IMR-90 (cell line): Measurements from ENCODE around the gene PXYLP1. TPM values are rescaled to one million over a fixed set of nuclear protein-coding genes. Genes with fewer than 3 reads are reported as not detected.

Source experiments
- ATAC-seq: fragments of 200-7000 bp; cut with Tn5 transposase; 2 replicates; pipeline ENCODE4 v1.9.1; 2020; ENCODE audit warnings: low read depth, mild to moderate bottlenecking, moderate library complexity
- BruUV-seq: library from RNA; stranded (reverse); fragments of 400-500 nt; replicated peaks from 2 replicates; lab custom pipeline; 2021; lab: Mats Ljungman, UMichigan
- CTCF ChIA-PET: fragments of 300-600 bp; formaldehyde crosslinking; extraction: SDS; loops from one replicate; lab custom pipeline; 2021; ENCODE audit warnings: antibody characterized with exemption; lab: Yijun Ruan, JAX
- POLR2A ChIA-PET: fragments of 300-600 bp; sonication (Branson Sonifier 250); formaldehyde crosslinking; loops from one replicate; lab custom pipeline; 2022; ENCODE audit warnings: antibody characterized with exemption; ENCODE audit not compliant: unreplicated experiment; lab: Charles Lee
- DNase-seq: peaks from one replicate; pipeline ENCODE4 v3.0.0; 2013
- H2AFZ ChIP-seq: replicated peaks from 2 replicates; pipeline ENCODE3; 2013; ENCODE audit warnings: low read length, mild to moderate bottlenecking; ENCODE audit not compliant: poor library complexity
- H2AK5ac ChIP-seq: 2 replicates; pipeline ENCODE4 v1.6.1; 2013; ENCODE audit warnings: low read depth, low read length, inconsistent platforms
- H2AK9ac ChIP-seq: replicated peaks from 2 replicates; pipeline ENCODE3; 2013; ENCODE audit warnings: mild to moderate bottlenecking, low read depth, low read length, moderate library complexity; ENCODE audit not compliant: poor library complexity
- H2BK120ac ChIP-seq: 2 replicates; pipeline ENCODE4 v1.6.1; 2013; ENCODE audit warnings: low read depth, low read length, inconsistent platforms
- H2BK15ac ChIP-seq: 3 replicates; pipeline ENCODE4 v1.6.1; 2013; ENCODE audit warnings: low read depth, low read length, inconsistent platforms
- H2BK20ac ChIP-seq: 2 replicates; pipeline ENCODE4 v1.6.1; 2013; ENCODE audit warnings: low read depth, mild to moderate bottlenecking, inconsistent platforms, low read length, moderate library complexity
- H2BK5ac ChIP-seq: 2 replicates; pipeline ENCODE4 v1.6.1; 2013; ENCODE audit warnings: mild to moderate bottlenecking, low read depth, low read length, inconsistent platforms; ENCODE audit not compliant: poor library complexity, severe bottlenecking
- H3K14ac ChIP-seq: replicated peaks from 2 replicates; pipeline ENCODE4 v1.6.1; 2013; ENCODE audit warnings: low read depth, low read length, inconsistent platforms
- H3K18ac ChIP-seq: 2 replicates; pipeline ENCODE4 v1.6.1; 2013; ENCODE audit warnings: low read depth, low read length, control low read depth
- H3K23ac ChIP-seq: 2 replicates; pipeline ENCODE4 v1.6.1; 2013; ENCODE audit warnings: low read depth, low read length, inconsistent platforms
- H3K27ac ChIP-seq: 2 replicates; pipeline ENCODE4 v1.5.1; 2013; ENCODE audit warnings: mild to moderate bottlenecking, control low read depth, low read length; ENCODE audit not compliant: insufficient read depth
- H3K27me3 ChIP-seq: 2 replicates; pipeline ENCODE4 v1.6.1; 2013; ENCODE audit warnings: low read length; ENCODE audit not compliant: control insufficient read depth, insufficient read depth
- H3K36me3 ChIP-seq: 2 replicates; pipeline ENCODE4 v1.6.1; 2013; ENCODE audit warnings: low read length, mixed read lengths; ENCODE audit not compliant: control insufficient read depth, insufficient read depth
- H3K4ac ChIP-seq: 2 replicates; pipeline ENCODE4 v1.6.1; 2013; ENCODE audit warnings: low read depth, low read length, inconsistent platforms
- H3K4me1 ChIP-seq: 2 replicates; pipeline ENCODE4 v1.6.1; 2013; ENCODE audit warnings: low read length, mixed read lengths; ENCODE audit not compliant: control insufficient read depth, insufficient read depth
- H3K4me2 ChIP-seq: 2 replicates; pipeline ENCODE4 v1.6.1; 2013; ENCODE audit warnings: low read depth, mild to moderate bottlenecking, control low read depth, low read length, moderate library complexity
- H3K4me3 ChIP-seq: 2 replicates; pipeline ENCODE4 v1.5.1; 2013; ENCODE audit warnings: low read depth, mild to moderate bottlenecking, control low read depth, low read length, moderate library complexity; ENCODE audit not compliant: insufficient read depth
- H3K56ac ChIP-seq: 2 replicates; pipeline ENCODE4 v1.6.1; 2013; ENCODE audit warnings: low read length, inconsistent platforms; ENCODE audit not compliant: insufficient read depth; ENCODE audit errors: extremely low read depth
- H3K79me1 ChIP-seq, 2 experiments: 2 replicates each; pipeline ENCODE4 v1.6.1; 2013; ENCODE audit warnings: low read length in 2 of 2, inconsistent platforms in 1 of 2, low read depth in 1 of 2
- H3K9ac ChIP-seq: 2 replicates; pipeline ENCODE4 v1.6.1; 2013; ENCODE audit warnings: low read depth, low read length, control low read depth
- H3K9me1 ChIP-seq: 2 replicates; pipeline ENCODE4 v1.6.1; 2013; ENCODE audit warnings: low read length, inconsistent platforms; ENCODE audit not compliant: insufficient read depth
- H3K9me3 ChIP-seq: 2 replicates; pipeline ENCODE4 v1.6.1; 2013; ENCODE audit warnings: low read length; ENCODE audit not compliant: control insufficient read depth, insufficient read depth
- H4K20me1 ChIP-seq: 2 replicates; pipeline ENCODE4 v1.6.1; 2013; ENCODE audit warnings: low read length, inconsistent platforms; ENCODE audit not compliant: insufficient read depth
- H4K5ac ChIP-seq: 2 replicates; pipeline ENCODE4 v1.6.1; 2013; ENCODE audit warnings: mild to moderate bottlenecking, low read depth, low read length, control low read depth
- H4K8ac ChIP-seq, 2 experiments: 2 replicates each; pipeline ENCODE4 v1.6.1; 2013; ENCODE audit warnings: low read depth in 2 of 2, low read length in 2 of 2, control low read depth in 1 of 2, inconsistent platforms in 1 of 2
- H4K91ac ChIP-seq: 2 replicates; pipeline ENCODE4 v1.6.1; 2013; ENCODE audit warnings: low read depth, low read length, inconsistent platforms; ENCODE audit not compliant: insufficient read depth
- MAZ ChIP-seq: IDR thresholded peaks from 2 replicates; pipeline ENCODE4 v1.6.1; 2012; ENCODE audit warnings: low read depth, mild to moderate bottlenecking, low read length, improper control_type of control experiment, moderate library complexity, borderline replicate concordance
- WGBS, 2 experiments: methylation state at CpG; one replicate each; pipeline versions ENCODE4 v1.1.5 to v1.1.7; 2013; ENCODE audit warnings: missing lambda C conversion rate in 2 of 2; ENCODE audit not compliant: insufficient read length in 1 of 2; ENCODE audit errors: extremely low coverage in 2 of 2; 5-methylcytosine and 5-hydroxymethylcytosine counted together
- dilution Hi-C: fragments of 300-500 bp; cut with HindIII; formaldehyde crosslinking; loops from one replicate; pipeline ENCODE4 v1.14.3; 2018; ENCODE audit warnings: low sequenced_read_pairs; ENCODE audit not compliant: unreplicated experiment
- in situ Hi-C: fragments of 300-500 bp; cut with MboI; formaldehyde crosslinking; loops from 3 replicates; pipeline ENCODE4 v1.14.3; 2019; ENCODE audit warnings: low sequenced_read_pairs, inconsistent platforms, mixed read lengths
- intact Hi-C: fragments of 100-400 bp; cut with micrococcal nuclease; formaldehyde crosslinking; loops from 2 replicates; pipeline ENCODE4 v1.10.0; 2022
- polyA plus RNA-seq, 3 experiments: library from polyadenylated mRNA; depleted of rRNA; stranded (reverse); fragments of >200 nt; gene quantifications; 2 replicates each; pipeline ENCODE4 v1.2.3, GENCODE V29; 2012; ENCODE audit warnings: low replicate concordance in 1 of 3
- total RNA-seq: library from RNA; depleted of rRNA; stranded (reverse); fragments of >200 nt; gene quantifications from 2 replicates; pipeline ENCODE4 v1.2.3, GENCODE V29; 2012
- TF ChIP-seq, protein P1 (sequence below): conservative IDR thresholded peaks from 2 replicates; pipeline ENCODE4 v1.5.1; 2012; ENCODE audit warnings: mild to moderate bottlenecking, low read depth, low read length, improper control_type of control experiment

PXYLP1 gene
- total and polyA plus RNA-seq, 2 of the 4 experiments (the other 2 are of a cell fraction) = 11.7 to 15.6 TPM

DNA sequence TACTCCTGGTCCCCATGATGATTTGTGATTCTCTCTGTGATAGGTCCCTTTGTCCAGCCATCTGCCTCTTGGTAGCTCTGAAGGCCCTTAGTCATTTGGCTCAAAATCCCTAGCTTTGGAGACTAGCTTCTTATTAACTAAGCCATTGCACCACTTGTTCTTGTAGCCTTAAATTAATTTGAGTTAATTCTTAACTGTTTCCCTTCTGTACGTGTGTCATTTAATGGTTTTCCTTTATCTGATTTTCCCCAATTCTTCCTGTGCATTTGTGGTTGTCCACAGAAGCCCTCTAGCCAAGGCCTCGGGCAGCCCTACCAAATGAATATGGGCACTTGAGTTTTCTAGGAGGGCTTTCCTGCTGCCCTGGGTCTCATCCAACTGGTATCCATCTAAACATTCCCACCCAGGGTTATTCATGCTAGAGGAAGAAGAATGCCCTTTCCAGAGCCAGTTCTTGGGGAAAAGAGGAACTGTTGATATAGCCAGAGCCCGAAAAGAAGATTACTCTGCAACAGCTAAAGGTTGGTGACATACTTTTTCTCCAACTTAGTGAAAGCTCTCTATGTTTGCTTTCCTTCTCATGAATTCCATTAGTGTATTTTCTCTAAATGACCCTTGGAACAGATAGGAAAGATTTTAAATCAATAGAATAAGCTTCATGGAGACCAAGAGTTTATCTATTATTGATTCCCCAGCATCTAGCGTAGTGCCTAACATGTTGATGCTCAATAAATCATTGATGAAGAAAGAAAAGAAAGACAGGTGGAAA lies 92.5 kb downstream of the PXYLP1 start:
- Histone ChIP-seq H2AFZ (no peak overlapping the region), H3K9me1 (peaks cover 2% of the 10 kb centered on the region), H4K20me1 (no peaks in the 10 kb centered on the region), H2BK120ac (no peak overlapping the region), H3K9ac (no peak overlapping the region), H4K5ac (no peak overlapping the region; the same call in 1 of the 2 replicates), H4K91ac (no peak overlapping the region), H3K4me2 (no peak overlapping the region), H4K8ac (no peak overlapping the region), H3K79me1 (no peaks in the 10 kb centered on the region; a peak in 1 of 4 replicates), H3K27ac (no peak overlapping the region), H2AK5ac (no peak overlapping the region), H3K27me3 (no peaks in the 10 kb centered on the region), H2AK9ac (no peak overlapping the region), H3K4ac (no peak overlapping the region), H3K14ac (no peak overlapping the region), H3K36me3 (no peaks in the 10 kb centered on the region), H3K18ac (peak overlapping the region; percentile 18; the same call in 1 of the 2 replicates), H3K9me3 (no peaks in the 10 kb centered on the region), H3K4me3 (no peak overlapping the region), H2BK5ac (no peak overlapping the region), H3K23ac (no peak overlapping the region), H2BK20ac (no peak overlapping the region), H2BK15ac (peak overlapping the region; percentile 37; the same call in 1 of the 3 replicates), H3K4me1 (peaks cover 13% of the 10 kb centered on the region), H3K56ac (no peak overlapping the region)
- no peak for ATAC-seq
- TF ChIP-seq, protein P1, sequence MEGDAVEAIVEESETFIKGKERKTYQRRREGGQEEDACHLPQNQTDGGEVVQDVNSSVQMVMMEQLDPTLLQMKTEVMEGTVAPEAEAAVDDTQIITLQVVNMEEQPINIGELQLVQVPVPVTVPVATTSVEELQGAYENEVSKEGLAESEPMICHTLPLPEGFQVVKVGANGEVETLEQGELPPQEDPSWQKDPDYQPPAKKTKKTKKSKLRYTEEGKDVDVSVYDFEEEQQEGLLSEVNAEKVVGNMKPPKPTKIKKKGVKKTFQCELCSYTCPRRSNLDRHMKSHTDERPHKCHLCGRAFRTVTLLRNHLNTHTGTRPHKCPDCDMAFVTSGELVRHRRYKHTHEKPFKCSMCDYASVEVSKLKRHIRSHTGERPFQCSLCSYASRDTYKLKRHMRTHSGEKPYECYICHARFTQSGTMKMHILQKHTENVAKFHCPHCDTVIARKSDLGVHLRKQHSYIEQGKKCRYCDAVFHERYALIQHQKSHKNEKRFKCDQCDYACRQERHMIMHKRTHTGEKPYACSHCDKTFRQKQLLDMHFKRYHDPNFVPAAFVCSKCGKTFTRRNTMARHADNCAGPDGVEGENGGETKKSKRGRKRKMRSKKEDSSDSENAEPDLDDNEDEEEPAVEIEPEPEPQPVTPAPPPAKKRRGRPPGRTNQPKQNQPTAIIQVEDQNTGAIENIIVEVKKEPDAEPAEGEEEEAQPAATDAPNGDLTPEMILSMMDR = no peak
- TF ChIP-seq MAZ = no peak
- dilution Hi-C loops (no loop called here), in situ Hi-C loops (no loop called here), intact Hi-C loops (no loop called here)
- ChIA-PET POLR2A (no interaction called here), CTCF (interaction anchor here (0.5 to 0.8 kb wide), 2 partner anchors 128 to 589 kb away, joined by 3 read pairs; no protein-coding TSS in a partner anchor)
- no CpG with 5 or more reads among the region's 4 CpGs for WGBS, 2 experiments
- no peak for DNase-seq
- BruUV-seq = no TSS peak
